ENCODE data around the gene CYB561A3. TPM values are rescaled to one million over a fixed set of nuclear protein-coding genes. Genes with fewer than 3 reads are reported as not detected.

CYB561A3 gene
- total RNA-seq, 1 experiment from 2014 or later = 21.7 TPM

GRCh38 chr11:61329871-61330270 is 31.8 kb downstream of the CYB561A3 start:
- H2BK12ac ChIP-seq (ENCODE audit: insufficient read length, low read depth, low read length) = no peak overlapping the region
- no peak overlapping the region; a peak in 1 of 7 replicates for H3K27ac Mint-ChIP-seq
- H4K5ac ChIP-seq (ENCODE audit: insufficient read length, low read depth, low read length) = no peak overlapping the region
- H3K9me3 ChIP-seq (ENCODE audit: control insufficient read depth, low read depth, low read length) = no peaks in the 10 kb centered on the region
- H3K36me3 Mint-ChIP-seq (ENCODE audit: insufficient read depth in 1 of 3, low read depth in 3 of 3) = peaks cover 32 to 59% (median 53%) of the 10 kb centered on the region in 3 experiments; a peak in 6 of 7 replicates
- no peak overlapping the region for H3K4me3 Mint-ChIP-seq
- no peak overlapping the region for H2AK5ac ChIP-seq (ENCODE audit: insufficient read length, low read length)
- no peak overlapping the region for H3K27ac ChIP-seq (ENCODE audit: insufficient read length, low read depth, low read length)
- no peak for TF ChIP-seq CTCF (conservative IDR thresholded peaks at IDR 0.05)
- no peaks in the 10 kb centered on the region for H3K27me3 ChIP-seq (ENCODE audit: insufficient read depth, low read length)
- H3K79me1 ChIP-seq (ENCODE audit: insufficient read depth, low read depth, low read length, poor library complexity, severe bottlenecking) = no peaks in the 10 kb centered on the region
- H3K9ac ChIP-seq (ENCODE audit: extremely low read depth, insufficient read length, low read length) = no peak overlapping the region
- H3K27me3 Mint-ChIP-seq (ENCODE audit: low read depth) = no peaks in the 10 kb centered on the region
- H3K4me1 Mint-ChIP-seq = peaks cover 32 to 34% of the 10 kb centered on the region in 2 experiments
- H3K23me2 ChIP-seq (ENCODE audit: insufficient read length, low read depth, low read length, poor library complexity, severe bottlenecking) = peaks cover 13% of the 10 kb centered on the region
- H2BK20ac ChIP-seq (ENCODE audit: low read depth, low read length, poor library complexity, severe bottlenecking) = no peak overlapping the region
- no peak overlapping the region for H4K91ac ChIP-seq (ENCODE audit: insufficient read length, low read depth, low read length)
- H2BK120ac ChIP-seq (ENCODE audit: low read depth, low read length, poor library complexity, severe bottlenecking) = no peak overlapping the region
- no peak overlapping the region for H2BK5ac ChIP-seq (ENCODE audit: insufficient read length, low read length)
- H3K4ac ChIP-seq (ENCODE audit: low read depth, low read length) = no peak overlapping the region
- H3K79me2 ChIP-seq (ENCODE audit: insufficient read depth, low read length) = peaks cover 28% of the 10 kb centered on the region
- no peak overlapping the region for H3K14ac ChIP-seq (ENCODE audit: insufficient read depth, low read length)
- H3K18ac ChIP-seq (ENCODE audit: insufficient read length, low read depth, low read length) = no peak overlapping the region
- WGBS (ENCODE audit: extremely low coverage, insufficient read length, low lambda C conversion rate) = no CpG with 5 or more reads among the region's 4 CpGs
- no peak overlapping the region for H2AFZ ChIP-seq (ENCODE audit: low read length)
- H3K23ac ChIP-seq (ENCODE audit: insufficient read length, low read depth, low read length) = no peak overlapping the region
- no peak overlapping the region for H3K56ac ChIP-seq (ENCODE audit: insufficient read length, low read depth, low read length)
- H4K20me1 ChIP-seq (ENCODE audit: control insufficient read depth, insufficient read depth, insufficient read length) = no peaks in the 10 kb centered on the region
- peaks cover 5% of the 10 kb centered on the region; the same call in 1 of the 2 replicates for H3K4me1 ChIP-seq (ENCODE audit: insufficient read depth, low read length)
- no peak overlapping the region for H4K8ac ChIP-seq (replicated peaks; ENCODE audit: insufficient read length, low read depth, low read length)
- no peak overlapping the region for H3K4me2 ChIP-seq (ENCODE audit: insufficient read depth, insufficient read length, low read length)
- no peak overlapping the region for H2BK15ac ChIP-seq (ENCODE audit: low read depth, low read length)
- H3K9me3 Mint-ChIP-seq = no peaks in the 10 kb centered on the region
- no peak for DNase-seq
- no peak overlapping the region for H3T11ph ChIP-seq (ENCODE audit: low read length)
